Measurements from ENCODE around the gene PRKCB.

DNA sequence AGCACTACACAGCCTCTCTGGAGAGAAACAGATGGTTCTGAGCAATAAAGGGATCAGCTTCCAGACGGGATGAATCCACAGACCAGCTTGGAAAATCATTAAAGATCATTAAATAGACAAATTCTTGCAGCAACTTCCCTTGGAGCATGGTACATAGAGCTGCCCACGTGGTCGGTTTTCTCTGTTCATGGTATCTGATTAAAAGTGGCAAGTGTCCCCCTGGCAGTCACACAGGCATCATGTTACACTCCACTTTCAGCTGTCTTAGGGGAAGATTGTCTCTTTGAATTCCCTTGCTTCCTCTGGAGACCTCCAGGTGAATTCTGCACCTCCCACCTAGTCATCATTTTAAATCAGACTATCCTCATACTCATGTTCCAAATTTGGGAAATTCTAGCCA, 328.2 kb downstream of the PRKCB start:
- TF ChIP-seq, protein P1, sequence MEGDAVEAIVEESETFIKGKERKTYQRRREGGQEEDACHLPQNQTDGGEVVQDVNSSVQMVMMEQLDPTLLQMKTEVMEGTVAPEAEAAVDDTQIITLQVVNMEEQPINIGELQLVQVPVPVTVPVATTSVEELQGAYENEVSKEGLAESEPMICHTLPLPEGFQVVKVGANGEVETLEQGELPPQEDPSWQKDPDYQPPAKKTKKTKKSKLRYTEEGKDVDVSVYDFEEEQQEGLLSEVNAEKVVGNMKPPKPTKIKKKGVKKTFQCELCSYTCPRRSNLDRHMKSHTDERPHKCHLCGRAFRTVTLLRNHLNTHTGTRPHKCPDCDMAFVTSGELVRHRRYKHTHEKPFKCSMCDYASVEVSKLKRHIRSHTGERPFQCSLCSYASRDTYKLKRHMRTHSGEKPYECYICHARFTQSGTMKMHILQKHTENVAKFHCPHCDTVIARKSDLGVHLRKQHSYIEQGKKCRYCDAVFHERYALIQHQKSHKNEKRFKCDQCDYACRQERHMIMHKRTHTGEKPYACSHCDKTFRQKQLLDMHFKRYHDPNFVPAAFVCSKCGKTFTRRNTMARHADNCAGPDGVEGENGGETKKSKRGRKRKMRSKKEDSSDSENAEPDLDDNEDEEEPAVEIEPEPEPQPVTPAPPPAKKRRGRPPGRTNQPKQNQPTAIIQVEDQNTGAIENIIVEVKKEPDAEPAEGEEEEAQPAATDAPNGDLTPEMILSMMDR (conservative IDR thresholded peaks at IDR 0.05 in 1 of 2, IDR thresholded peaks at IDR 0.05 in 1 of 2; ENCODE audit: extremely low read depth in 1 of 2, insufficient read depth in 1 of 2, low read depth in 1 of 2, low read length in 2 of 2): no peak
- TF ChIP-seq EZH2 (IDR thresholded peaks at IDR 0.05; ENCODE audit: borderline replicate concordance, low read length): no peak
